GM18909 (cell line): ENCODE results near the gene PARD3.
"Not testable (repeated sequence)": the region's sequence is repeated elsewhere in the genome, so short reads cannot be mapped to it uniquely, and the experiment has no call there.

Source experiments
- ATAC-seq: cut with Tn5 transposase; IDR thresholded peaks from one replicate; pipeline ENCODE4 v1.9.1; 2021; ENCODE audit warnings: mild to moderate bottlenecking; ENCODE audit not compliant: unreplicated experiment, poor library complexity

Gene PARD3

DNA sequence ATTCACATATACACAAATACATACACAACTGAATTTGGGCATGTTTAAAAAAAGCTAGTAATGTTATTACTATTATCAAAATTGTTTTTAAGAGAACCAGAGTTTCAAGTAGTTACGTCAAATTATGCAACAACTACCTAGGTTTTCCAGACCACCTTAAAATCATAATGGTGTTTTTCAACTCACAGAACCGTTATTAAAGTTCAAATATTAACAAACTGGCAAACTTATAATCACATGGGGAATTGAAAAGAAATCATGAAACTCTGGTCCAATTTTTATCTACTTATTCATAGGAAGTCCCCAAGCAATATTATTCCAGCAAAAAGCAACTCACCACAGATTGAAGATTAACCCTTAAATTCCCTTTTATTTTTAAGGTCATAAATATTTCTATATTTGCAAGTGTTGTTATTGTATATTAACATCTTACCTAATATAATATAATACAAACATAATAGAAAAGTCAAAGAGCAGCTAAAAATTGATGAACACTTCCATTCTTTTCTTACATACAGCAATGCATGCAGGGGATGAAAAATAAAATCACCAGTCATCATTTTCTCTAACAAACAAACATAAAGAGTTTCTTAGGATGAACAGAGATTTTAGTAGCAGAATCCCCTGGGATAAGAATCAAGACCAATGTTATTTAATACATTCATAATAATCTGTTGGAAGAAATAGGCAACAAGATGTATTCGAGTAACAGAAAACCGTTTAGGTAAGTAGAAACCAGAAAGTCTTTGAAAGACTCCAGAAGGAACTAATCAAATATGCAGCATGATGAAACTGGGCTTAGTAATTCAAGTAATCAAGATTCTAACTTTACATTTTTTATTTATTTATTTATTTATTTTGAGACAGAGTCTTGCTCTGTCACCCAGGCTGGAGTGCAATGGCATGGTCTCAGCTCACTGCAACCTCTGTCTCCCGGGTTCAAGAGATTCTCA is 391.1 kb downstream of the PARD3 start:
- ATAC-seq, result no peak

DNA sequence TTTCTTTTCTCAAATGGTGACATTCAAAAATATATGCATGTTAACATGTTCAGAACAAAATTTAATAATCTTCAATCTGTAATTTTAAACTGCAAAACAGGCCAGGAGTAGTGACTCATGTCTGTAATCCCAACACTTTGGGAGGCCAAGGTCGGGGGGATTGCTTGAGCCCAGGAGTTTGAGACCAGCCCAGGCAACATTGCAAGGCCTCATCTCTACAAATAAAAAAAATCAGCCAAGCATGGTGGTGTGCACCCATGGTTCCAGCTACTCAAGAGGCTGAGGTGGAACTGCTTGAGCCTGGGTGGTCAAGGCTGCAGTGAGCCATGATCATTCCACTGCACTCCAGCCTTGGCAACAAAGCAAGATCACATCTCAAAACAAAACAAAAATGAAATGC is 394.3 kb downstream of the PARD3 start:
- no peak for ATAC-seq

DNA sequence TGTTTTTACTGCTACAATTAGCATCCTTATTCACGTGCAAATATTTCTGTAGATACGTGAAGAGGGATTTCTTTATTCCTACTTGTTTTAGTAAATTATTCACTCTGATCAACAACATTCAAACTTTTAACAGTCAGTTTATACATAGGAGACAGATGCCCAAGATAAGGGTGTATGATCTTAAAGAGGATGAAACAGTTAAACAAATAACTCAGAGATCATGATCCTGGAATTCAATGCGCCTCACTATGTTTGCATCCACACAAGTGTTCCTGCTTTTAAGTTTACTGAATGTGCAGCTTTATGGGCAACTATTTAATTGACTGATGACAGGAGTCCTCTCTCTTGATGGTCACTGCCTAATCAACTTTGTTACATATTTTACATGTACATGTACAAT is 394.8 kb downstream of the PARD3 start:
- no peak for ATAC-seq

DNA sequence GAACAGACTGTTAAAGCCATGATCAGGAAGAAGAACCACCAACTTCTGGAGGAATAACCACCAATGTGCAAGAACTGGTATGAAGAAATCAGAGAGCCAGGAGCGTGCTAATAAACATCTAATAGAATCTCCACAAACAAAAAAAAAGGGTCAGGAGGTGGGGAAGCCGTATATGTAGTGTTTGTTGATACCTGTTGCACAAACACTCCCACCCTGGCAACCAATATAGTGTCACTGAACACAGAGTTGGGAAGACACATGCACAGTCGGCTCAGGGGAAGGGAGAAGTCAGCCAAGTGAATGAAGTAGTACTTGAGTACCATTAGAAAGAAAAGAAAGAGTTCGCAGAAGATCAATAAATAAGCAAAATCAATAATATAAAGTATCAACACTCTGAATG is 400.1 kb downstream of the PARD3 start:
- ATAC-seq, result no peak

DNA sequence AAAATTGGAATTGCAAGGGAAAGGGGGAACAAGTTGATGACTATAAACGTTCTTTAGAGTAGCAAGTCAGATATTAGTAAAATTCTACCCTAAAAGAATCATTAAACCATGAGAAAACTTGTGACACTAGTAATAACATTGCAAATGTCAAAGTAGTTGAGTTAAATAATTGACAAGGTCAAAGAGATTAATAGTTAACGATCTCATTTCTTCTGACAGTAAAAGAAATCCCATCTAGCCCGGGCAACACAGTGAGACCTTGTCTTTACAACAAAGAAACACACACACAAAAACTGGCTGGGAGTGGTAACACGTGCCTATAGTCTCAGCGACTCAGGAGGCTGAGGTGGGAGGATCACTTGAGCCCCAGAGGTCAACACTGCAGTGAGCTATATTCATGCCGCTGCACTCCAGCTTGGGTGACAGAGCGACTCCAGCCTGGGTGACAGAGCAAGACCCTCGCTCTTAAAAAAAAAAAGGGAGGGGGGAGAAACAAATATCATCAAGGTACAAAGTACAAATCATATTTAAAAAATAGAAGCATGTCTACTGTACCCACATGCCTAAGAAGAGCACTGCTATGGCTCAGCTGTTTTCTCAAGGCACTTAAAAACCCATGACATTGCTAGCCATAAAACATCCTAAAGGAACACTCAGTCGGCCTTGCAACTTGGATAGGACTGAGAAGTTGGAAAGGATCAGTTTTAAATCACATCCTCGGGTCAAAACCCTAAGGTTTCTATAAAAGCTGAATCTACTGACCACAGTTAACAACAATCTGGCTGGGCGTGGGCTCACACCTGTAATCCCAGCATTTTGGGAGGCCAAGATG is 401.1 kb downstream of the PARD3 start:
- no peak for ATAC-seq

DNA sequence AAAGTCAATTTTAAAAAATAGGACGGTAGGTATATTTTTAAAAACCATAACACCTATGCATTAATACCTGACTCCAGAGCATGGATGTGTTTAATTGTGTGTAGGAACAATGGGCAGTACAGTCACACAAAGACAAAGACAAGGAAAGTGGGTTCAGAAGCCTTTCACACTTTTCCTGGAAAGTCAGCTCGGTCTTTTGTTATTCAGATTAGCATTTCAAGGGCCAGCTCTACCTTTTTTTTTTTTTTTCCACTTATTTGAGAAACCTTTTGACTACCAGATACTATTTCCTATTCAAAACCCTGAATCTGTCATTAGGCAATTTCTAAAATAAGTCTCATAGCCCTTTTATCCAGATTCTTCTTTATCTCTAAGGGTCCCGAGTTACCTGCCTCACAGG is 401.9 kb downstream of the PARD3 start:
- no peak for ATAC-seq

DNA sequence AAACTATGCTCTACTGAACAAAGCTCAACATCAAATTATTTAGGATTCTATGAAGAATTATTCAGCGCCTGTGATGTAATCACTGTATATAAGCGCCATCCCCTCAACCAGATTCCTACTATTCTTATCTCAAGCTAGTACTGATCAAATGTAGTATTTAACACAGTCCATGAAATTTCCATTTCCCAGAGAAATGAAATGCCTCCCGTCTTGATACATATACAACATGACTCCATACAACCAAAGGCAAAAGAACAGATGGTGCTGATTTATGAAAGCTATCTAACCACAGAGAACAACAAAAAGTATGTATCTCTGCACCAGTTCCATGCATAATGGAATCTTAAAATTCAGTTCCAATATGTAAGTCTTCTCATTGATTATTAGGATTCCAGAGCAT is 406.1 kb downstream of the PARD3 start:
- no peak for ATAC-seq

DNA sequence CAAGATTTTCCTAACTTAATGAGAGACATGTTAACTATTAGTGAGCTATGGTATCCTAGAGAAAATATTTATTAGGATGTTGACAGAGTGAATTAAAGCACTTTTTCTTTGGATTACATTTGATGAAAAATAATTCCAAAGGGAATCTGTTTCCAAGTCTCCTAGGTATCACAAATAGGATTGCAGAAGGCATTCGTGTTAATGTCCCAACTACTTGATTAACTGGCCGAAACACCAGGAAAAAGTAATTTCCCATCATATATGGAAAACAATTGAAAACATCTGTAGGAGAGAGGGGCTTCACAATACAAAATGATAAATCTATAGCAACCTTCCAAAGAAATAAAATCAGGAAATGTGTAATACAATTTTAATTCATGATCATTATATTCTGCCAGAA is 406.7 kb downstream of the PARD3 start:
- no peak for ATAC-seq

DNA sequence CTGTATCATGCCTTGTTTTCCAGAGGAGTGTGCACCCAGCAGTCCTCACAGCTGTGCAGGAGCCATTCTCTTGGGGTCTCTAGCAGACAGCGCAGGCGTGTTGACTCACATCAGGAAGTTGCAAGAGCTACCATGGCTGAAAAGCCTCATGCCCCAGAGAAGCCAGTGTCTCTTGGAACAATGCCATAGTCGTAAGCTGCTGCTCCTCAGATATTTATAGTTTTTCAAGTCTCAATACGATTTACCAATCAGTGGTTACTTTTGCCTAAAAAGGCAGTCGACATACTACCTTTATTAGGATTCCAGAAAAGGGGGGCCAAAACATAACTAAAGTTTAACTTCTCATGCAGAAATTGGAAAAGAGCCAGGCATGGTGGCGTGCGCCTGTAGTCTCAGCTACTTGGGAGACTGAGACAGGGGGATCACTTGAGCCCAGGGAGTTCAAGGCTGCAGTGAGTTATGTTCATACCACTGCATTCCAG is 407.7 kb downstream of the PARD3 start:
- no peak for ATAC-seq

DNA sequence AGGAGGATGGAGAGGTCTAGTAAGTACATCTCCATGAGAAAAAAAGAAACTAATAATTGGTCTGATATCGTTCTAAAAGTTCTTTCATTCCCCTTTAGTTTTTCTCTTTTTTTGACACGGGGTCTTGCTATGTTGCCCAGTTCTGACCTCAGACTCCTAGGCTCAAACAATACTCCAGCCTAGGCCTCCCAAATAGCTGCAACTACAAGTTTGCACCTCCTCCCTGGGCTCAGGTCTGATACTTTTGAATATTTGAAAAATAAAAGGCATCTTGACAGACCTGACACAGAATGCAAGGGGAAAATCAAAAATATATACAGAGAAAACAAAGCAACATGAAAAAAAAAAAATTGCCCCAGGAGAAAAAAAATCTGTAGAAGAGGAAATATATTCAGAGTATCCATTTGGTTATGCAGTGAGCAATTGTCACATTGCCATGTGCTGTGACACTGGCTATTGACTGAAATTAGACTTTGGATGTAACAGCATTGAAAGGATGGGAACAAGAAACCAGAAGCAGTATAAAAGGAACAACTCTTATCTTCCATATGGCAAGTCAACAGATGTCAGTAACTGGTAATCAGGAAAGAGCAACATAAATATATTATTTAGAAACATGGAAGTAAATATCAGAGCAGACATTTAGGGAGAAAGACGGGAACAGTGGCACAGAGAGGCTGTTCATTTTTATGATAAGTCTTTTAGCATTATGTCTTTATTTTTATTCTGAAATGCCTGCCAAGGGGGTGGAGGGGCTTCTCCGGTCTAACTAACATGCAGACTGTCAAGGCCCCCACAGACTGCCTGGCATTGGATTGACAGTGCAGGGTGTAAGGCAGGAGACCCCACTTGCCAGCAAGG is 408.4 kb downstream of the PARD3 start:
- ATAC-seq, result no peak

DNA sequence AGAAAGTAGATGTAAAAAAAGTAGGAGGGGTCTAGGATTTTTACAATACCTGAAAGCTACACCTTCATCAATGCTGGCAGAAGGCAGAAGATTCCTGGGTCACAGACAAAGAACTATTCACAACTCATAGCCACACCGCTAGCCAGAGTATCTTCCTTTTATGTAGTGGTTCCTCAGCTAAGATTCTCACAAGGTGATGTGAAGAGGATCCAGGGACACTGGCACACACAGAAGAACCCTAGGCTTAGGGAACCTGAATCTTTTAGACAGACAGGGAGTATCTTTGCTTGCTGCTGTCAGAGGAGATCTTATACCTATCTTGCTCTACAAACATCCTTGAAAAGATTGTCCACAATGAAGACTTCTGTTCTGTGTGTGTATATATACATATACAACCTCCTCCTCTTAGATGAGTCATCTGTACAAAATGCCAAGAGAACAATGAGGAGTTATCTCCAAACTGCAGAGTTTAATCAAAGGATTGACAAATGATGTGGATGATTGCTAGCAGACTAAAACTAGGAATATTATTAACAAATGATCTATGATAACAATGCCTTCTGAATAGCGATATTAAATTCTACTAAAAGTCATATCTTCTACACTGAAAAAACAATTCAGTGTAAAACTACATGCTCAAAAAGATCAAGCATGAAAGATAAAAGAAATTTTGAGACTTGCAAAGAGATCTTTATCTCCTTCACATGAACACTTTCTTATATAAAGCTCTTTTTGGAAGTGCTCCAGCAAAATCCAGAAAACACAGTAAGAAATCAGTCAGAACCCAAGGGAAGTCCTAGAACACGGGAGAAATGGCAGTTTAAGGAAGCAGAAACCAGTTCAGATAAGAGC is 409.3 kb downstream of the PARD3 start:
- ATAC-seq, result no peak

DNA sequence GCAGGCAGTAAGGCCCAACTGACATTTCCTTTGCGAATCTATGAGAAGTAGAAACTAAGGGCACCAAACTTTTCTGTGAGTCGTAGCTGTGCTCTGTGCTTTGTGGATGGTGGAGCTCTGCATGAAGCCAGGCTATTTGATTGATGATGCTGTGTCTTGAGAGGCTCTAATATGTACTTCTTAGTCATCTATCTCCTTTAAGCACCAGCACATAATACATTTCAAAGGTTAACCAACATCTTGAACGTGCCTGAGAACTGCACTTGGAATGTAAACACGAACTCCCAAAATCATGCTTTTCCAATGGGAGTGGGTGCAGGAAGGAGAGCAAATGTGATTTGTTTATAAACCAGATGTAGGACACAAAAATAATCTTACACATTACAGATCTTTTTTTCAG is 411.6 kb downstream of the PARD3 start:
- no peak for ATAC-seq

DNA sequence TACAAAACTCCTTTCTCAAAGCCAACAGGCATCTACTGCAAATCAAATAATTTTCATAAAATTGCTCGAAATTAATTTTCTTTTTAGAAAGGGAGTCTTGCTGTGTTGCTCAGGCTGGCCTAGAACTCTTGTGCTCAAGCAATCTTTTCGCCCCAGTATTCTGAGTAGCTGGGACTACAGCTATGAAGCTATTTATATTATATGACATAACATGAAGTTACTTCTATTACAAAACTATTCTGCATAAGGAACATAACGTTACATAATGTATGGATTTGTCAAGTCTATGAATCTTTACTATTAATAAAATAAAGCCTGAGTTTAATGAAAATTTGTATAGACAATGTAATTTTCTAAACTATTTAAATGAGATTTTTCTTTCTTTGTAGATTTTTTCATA is 415.0 kb downstream of the PARD3 start:
- ATAC-seq, result no peak

DNA sequence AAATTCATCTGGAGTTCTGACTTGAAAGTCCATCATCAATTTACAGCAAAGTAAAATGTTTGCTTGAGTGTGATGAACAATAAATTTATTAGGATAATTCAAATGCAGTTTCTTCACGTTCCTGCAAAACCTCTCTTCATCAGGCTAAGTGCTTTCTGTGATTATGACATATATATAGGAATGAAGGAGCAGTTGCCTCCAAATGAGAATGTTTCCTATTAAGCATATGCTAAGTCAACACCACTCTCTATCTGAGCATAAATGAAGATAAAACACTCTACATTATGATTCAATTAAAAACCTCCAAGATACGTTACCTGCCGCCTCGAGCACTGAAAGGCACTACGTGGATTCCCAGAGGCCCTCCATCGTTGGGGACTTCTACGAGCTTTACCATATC is 416.1 kb downstream of the PARD3 start:
- no peak for ATAC-seq

DNA sequence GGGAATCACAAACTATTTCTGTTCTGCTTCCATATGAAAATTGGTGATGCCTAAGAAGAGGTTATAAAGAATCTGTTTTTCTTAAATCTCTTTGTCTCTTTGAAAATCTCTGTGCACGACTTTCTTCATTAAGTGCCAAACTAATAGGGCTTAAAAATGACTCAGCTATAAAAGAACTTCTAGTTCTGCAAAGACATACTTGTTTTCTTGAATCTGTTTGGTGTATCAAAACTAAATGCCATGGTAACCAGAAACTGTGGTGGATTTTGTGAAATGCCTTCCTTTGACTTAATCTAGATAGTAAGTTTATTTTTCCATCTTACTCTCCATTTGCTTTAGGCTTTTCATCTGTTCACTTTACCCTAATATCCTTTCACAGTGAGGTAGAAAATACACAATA is 417.8 kb downstream of the PARD3 start:
- no peak for ATAC-seq

DNA sequence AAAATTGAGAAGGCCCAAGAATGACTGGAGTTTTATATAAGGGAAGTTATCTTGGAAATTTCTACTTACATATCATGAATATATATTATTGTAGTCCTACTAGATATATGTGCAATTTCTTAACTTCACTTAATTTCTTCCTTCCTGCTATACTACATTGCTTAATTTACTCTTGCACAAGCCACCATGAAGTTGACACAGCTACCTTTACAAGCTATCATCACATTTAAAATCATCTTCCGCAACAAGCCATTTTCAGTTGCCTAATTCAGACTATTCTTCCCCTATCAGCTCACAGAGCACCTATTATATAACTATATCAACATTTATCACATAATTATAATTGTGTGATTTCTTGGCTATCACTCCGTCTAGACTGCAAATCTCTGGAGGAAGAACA is 418.4 kb downstream of the PARD3 start:
- ATAC-seq, result no peak

DNA sequence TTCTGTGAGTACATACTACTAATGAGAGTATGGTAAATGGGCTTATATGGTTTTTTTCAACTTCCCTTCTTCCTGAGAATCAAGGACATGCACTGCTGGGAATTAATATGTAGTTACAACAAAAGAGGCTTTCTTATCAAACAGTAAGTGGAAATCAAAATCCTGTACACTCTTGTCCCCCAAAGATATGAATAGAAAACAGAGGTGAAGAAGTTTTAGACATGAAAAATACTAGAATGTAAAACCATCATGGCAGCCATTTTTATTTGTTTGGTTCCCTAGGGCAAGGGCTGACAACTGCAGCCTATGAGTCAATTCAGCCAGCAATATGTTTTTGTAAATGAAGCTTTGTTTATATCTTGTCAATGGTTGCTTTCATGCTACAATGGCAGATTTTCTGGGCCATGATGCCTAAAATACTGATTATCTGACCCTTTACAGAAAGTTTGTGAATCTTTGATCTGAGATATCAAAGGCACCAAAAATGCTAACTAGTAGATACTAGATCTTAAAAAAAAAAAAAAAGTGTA is 422.4 kb downstream of the PARD3 start:
- ATAC-seq, result no peak

DNA sequence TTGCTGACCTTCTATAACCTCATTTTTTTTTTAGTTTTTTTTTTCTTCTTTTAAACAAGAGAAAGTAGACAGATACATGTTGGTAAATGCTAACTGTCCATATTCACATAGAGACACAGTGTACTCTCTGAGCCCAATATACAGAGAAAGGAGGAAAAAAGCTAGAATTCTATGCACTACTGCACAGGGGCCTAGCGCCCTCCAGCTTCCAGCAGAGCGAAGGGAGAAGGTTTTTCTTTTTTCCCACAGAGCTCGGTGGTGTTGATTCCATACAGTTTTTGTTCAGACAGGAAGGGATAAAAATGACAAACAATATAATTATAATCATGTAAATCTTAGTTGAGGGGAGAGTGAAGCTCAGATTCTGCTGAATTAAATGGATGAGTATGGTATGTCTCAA is 423.9 kb downstream of the PARD3 start:
- not testable (repeated sequence) for ATAC-seq

DNA sequence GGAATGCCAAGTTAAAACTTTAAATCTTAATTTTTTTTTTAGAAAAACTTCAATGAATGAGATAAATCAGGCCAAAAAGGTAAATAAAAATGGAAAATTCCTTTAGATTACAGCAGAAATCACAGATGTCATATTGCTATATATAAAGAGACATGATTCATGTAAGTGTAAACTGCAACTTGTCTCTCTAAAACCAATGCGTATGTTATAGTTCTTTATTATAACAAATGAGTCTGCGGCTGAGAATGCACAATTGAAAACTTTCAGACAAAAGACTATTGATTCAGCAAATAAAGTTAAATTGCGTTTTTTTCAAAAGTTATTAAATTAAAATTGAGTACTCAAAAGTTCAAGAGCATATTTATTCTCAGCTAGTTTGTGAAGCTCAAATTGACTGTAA is 425.3 kb downstream of the PARD3 start:
- ATAC-seq, result no peak
